GM12801 (cell line): ENCODE results near the gene DCST2.

Experiments
- TF ChIP-seq, protein P1 (sequence below): IDR thresholded peaks from one replicate; pipeline ENCODE4 v1.5.1; 2011; ENCODE audit warnings: control low read depth; ENCODE audit not compliant: insufficient read length; ENCODE audit errors: extremely low read depth

Gene DCST2

DNA sequence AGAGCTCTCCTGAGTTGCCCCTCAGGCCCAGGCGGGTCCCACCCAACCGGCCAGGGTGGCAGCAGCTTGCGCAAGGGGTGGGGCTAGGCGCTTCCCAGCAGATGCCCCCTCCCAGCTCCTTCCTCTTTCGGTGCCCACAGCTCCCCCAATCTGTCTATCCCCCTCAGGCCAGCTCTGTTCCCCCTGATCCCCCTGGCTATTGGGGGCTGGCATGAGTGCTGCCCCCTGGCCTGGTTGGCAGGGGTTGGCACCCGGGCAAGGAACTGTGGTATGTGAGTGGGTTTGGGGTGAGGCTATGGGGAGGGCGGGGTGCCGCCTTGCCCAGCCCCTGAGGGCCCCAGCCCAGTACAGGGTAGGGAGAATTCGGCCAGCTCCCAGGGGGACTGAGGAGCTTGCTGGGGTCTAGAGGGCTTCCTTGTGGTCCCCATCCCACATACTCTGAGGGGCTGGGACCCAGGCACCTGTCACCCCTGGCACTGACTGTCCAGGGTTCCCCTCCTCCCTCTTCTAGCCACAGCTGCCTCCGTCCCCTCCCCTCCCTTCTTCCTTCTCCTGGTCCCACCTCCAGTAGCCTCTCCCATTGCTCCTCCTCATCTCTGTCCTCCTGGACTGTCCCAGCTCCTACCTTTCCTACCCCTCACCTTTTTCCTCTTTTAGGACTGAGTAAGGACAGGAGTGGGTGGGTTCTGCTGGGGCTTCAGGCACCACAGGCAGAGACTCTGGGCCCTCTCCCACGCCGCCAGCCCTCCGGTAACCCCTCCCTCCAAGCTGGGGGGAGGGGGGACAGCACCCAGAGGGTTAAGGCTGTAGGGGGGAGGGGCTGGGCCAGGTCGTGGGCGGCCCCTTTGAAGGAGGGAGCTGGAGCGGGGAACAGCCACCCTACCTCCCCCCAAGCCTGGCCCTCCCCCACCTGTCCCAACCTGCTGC is 25.3 kb downstream of the DCST2 start:
- TF ChIP-seq, protein P1, sequence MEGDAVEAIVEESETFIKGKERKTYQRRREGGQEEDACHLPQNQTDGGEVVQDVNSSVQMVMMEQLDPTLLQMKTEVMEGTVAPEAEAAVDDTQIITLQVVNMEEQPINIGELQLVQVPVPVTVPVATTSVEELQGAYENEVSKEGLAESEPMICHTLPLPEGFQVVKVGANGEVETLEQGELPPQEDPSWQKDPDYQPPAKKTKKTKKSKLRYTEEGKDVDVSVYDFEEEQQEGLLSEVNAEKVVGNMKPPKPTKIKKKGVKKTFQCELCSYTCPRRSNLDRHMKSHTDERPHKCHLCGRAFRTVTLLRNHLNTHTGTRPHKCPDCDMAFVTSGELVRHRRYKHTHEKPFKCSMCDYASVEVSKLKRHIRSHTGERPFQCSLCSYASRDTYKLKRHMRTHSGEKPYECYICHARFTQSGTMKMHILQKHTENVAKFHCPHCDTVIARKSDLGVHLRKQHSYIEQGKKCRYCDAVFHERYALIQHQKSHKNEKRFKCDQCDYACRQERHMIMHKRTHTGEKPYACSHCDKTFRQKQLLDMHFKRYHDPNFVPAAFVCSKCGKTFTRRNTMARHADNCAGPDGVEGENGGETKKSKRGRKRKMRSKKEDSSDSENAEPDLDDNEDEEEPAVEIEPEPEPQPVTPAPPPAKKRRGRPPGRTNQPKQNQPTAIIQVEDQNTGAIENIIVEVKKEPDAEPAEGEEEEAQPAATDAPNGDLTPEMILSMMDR = no peak

DNA sequence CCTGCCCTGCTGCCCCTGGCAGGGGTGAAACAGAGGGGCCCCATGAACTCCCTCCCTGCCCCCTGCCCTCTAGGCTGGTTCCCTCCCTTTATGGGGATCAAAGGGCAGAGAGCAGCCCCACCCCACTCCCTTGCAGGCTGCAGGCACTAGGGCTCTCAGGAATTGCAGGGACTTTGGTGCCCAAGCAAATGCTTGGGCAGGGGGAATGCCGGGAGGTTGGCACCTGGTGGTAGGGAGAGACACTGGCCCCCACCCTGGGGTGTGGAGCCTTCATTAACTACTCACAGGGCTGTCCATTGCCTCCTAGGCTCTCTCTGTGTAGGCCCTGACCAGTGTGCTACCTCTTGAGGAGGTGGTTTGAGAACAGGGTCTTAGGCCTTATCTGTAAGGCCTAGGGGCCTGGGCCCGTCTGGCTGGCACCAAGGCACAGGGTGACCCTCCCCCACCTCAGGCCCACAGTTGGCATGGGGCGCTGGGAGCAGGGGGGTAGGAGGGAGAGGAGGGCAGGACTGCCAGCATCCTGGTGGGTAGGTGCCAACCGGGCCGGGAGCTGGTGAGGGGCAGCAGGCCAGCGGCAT is 26.2 kb downstream of the DCST2 start:
- TF ChIP-seq, protein P1 = no peak

DNA sequence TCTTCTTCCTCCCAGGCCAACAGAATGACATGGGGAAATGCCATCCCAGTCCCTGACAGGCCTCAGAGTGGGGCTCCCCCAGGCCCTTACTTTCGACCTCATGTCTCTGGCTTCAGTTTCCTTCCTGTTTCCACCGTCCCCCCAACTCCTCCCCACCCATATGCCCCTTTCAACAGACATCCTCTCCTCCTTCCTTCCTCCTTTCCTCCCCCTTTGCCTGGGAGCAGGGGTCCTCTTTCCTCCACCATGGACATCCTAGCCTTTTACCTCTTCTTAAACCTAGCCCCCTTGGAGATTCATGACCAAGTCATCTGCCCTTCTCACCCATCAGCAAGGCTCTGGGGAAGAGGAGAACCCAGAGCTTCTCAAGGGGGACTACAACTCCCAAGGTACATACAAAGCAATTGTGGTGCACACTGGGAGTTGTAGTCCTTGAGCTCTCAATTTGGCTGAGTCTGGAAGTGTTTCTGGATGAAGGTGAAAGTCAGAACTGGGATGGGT is 26.9 kb downstream of the DCST2 start:
- TF ChIP-seq, protein P1 = no peak

DNA sequence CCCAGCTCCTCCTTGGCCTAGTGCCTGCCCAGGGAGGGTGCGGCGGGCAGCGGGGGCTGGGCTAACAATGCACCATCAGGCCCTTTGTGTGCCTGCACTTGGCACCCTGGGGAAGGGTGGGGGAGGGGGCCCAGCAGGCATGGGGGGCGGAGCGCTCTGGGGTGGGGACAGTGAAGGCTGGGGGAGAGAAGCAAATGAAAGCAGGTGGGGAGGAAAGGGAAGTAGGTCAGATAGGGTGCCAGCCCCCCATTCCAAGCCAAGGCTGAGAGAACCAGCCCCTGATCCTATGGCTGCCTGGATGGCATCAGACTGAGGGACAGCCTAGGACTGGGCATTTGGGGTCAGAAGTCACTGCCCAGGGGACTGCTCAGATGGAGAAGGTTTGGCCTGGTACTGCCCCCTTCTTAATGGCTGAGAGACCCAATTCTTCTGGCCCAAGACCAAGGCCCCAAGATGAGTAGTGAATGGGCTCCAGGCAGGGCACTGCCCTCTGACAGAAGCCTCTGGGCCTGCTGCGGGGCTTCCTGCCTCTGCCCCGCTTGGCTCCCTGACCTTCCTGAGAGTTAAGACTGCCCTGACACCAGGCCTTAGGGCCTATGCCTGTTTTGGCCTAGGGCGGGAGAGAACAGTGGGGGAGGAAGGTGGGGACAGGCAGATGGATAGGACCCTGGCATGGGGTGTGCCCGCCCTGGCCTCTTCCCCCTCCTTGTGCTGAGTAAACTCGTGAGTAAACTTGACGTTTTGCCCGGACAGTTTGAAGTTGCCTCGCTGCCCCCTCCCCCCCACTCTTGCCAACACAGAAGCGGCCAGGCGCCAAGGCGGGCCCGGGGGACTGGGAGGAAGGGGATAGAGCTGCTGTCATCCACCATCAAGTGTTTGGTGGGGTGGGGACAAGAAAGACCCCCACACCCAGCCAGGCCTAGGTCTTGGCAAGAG is 28.2 kb downstream of the DCST2 start:
- TF ChIP-seq, protein P1 = no peak

DNA sequence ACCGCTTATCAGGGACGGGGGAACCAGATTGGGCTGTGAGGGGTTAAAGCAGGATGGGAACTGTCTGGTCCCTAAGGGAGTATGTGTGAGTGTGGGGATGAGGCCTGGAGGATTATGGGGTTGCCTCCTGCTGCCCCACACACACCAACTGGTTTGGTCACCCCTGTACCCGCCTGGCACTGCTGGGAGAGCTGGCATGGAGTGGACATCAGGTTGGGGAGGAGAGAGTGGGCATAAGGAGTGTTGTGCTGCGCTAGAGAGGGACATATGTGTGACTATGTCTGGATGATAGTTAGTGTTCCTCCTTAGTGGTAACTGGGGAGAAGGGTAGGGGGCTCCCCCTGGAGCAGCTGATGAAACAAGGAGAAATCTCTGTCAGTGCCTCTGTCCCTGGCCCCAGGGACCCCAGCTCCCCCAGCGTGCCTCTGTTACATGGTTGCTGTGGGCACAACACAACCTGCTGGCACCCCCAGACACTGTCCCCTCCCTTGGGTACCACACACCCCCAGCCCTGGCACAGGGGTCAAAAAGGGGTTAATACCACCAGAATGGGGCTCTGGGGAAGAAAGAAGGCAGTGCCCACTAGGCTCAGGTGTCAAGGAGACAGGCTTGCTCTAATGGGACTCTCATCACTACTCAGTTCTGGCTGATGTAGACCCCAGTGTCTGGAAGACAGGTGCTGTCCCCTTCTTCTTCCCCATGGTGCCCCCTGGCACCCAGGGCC is 29.1 kb downstream of the DCST2 start:
- TF ChIP-seq, protein P1 = no peak

DNA sequence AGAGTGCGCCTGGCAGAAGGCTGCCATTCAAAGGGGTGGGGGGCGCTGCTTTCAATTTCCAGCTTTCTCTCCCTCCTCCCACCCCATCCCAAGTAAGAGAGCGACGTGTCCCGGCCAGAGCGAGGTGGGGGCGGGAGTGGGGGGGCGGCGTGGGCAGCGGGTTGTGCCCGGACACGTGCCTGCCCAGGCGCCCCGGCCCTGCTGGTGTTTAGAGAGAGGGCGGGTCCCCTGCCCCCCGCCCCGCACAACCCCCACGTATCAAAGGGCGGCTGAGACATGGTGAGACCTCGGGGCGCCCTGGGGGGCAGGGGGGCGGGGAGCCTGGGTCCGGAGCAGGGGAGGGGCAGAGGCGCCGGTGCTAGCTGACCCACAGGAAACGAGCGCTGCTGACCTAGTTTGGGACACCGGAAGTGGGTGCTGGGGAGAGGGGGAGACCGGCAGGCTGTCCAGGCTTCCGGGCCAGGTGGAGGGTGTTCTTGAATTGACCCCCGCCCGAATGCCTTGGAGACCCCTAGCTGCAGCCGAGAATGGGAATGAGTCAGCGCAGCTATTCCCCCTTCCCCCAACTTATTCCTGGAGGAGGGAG is 29.7 kb downstream of the DCST2 start:
- TF ChIP-seq, protein P1 = no peak
